GM12892 (cell line): ENCODE data around the gene ANO2.

ENCODE experiments used
- DNase-seq: peaks from one replicate; pipeline ENCODE4 v3.0.0; 2011; ENCODE audit not compliant: insufficient read length
- FAIRE-seq: peaks from 2 replicates; lab custom pipeline; 2011; peaks lifted over from hg19 to GRCh38; lab: Jason Lieb, UNC
- POLR2A ChIP-seq: IDR thresholded peaks from 2 replicates; pipeline ENCODE4 v1.6.1; 2011; ENCODE audit warnings: low read depth, low read length, control low read depth
- POLR2AphosphoS5 ChIP-seq: IDR thresholded peaks from 2 replicates; pipeline ENCODE4 v1.6.1; 2011; ENCODE audit warnings: low read depth, low read length, control low read depth
- TAF1 ChIP-seq: IDR thresholded peaks from 2 replicates; pipeline ENCODE4 v1.6.1; 2011; ENCODE audit warnings: low read depth, mild to moderate bottlenecking, control low read depth, low read length, borderline replicate concordance

ANO2 gene

DNA sequence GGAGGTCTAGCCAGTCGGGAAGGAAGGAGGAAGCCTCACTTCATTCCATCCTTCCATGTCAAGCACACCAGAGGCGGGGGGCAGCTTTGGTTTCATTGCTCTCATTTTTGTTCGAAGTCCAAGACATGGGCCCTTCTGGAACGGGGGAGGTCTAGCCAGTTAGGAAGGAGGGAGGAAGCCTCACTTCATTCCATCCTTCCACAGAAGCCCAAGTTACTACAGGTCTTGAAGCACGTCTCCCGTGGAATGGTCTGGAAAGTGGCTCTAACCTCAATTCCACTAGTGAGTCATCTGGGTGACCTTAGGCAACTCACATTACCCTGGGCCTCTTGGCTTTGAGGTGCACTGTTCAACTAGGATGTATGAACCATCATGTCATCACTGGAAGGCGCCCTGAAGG lies 356.9 kb downstream of the ANO2 start:
- TF ChIP-seq POLR2A (no peak), TAF1 (no peak), POLR2AphosphoS5 (no peak)
- FAIRE-seq (no peak), DNase-seq (no peak)

DNA sequence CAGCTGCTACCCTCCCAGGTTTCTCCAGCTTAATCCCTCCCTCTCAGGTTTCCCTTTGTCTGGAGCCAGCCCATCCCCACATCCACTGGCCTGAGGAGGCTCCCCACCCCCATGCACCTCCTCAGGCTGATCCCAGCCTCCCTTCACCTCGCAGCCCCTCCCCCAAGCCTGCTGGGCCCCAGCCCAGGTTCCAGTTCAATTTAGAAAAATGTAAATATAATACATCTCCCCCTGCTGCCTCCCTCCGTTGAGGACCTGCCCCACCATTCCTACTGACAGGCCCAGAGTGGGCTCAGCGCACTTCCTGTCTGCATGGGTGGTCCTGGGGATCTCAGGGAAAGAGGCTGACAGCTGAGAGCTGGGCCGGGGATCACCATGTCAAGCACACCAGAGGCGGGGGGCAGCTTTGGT lies 357.3 kb downstream of the ANO2 start:
- TF ChIP-seq POLR2AphosphoS5 (no peak), TAF1 (no peak), POLR2A (no peak)
- DNase-seq: no peak
- FAIRE-seq: no peak

DNA sequence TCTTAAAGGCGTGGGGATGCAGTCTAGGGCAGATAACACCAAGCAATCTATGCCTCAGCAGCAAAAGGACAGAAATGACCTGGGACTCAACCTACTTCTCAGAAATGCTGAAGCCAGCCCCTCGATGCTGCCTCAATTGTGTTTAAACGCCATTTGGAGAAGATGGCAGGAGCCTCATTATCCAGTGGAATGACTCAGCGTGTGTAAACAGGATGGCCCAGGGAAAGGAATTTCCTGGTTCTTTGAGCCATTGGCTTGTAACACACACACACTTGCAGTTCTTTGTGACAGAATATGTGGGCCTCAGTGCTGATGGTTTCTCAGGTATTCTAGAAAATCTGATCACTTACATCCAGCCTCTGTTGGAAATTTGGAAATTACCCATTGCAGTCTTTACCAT lies 358.9 kb downstream of the ANO2 start:
- DNase-seq (no peak), FAIRE-seq (no peak)
- no peak for TF ChIP-seq POLR2AphosphoS5
- TF ChIP-seq POLR2A: no peak
- no peak for TF ChIP-seq TAF1

DNA sequence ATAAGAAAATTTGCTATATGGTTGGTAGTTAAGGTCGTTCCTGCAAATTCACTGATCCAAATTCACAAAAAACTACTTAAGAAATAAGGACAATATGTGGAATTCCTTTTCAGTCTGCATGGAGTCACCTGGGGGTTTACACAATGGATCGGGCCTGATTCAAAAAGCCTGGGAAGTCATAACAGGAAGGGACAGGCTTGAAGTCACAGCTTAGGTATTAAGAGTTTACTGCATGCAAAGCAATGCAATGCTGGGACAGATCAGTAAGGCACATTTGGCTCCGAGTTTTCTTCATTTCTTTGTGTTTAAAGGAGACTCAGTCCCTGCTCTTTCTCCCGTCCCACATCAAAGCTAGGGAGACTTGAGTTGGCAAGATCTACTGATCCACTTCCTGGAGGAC lies 359.9 kb downstream of the ANO2 start:
- FAIRE-seq (no peak), DNase-seq (no peak)
- TF ChIP-seq TAF1 (no peak), POLR2AphosphoS5 (no peak), POLR2A (no peak)

DNA sequence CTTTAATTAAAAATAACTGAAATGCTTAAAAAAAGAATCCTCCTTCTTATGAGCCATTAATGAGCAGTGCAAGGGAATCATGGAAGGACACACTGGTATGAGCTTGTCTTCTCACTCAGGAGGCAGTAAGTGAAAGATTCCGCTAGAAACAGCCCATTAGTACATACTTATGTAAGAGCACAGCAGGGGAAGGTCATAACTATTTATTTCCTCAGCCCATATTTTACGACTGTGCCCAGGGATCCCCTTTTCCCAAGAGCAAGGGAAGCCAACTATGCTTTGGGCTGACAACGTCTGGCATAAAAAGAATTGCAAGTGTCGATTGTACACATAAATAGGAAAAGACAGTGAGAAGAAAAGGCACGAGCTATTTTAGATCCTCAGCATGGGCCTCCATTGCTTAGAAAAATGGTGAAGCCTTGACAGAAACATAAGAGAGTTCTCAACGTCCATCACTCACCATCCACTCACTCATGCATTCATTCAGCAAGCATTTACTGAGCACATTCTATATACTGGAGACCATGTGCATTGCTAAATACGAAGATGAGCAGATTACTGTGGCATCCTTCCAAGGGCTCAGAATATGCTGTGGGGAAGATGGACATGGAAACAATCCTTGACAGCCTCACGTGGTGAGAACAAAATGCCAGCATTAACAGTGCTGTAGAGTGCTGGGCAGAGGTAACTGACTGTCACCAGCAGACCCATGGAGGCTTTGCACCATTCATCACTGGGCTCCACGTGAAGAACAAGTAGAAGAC lies 360.5 kb downstream of the ANO2 start:
- FAIRE-seq: no peak

DNA sequence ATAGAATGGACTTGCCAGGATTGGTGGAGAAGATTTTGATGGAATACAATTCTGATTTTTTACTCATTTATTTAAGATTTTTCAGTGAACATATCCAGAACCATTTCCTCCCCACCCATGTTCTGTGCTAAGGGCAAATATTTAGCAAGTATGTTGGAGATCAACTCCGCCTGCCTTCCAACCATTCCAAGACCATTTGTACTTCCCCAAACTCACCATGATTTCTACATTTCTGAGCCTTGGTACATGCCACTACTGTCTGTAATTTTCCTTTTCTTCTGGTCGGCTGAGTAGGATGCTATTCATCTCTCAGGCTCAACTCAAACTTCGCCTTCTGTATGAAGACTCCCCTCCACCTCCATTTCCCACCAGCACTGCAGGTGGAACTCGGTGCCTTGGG lies 362.5 kb downstream of the ANO2 start:
- TF ChIP-seq POLR2AphosphoS5 (no peak), TAF1 (no peak), POLR2A (no peak)
- DNase-seq (no peak), FAIRE-seq (no peak)

More for the DNA sequence above, 360.5 kb downstream of the ANO2 start:
- TF ChIP-seq POLR2AphosphoS5: no peak
- TF ChIP-seq TAF1: no peak
- TF ChIP-seq POLR2A: no peak
- DNase-seq: no peak

DNA sequence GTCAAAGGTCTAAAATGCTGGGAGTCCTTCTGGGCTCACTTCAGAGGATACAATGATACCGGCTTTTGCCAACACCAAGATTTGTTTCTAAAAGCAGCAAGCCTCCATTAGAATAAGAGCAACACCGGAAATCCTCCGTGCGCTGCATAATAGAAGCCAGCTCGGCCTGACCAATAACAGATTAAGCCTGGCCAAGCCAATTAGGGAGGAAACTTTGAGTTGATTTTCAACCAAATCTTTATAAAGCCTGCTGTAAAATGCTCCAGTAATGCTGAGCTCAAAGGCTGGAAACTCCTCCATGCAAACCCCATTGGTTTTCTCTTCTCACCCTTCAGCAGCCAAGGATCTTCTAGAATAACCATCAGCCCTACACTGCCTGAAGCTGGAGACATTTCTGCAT lies 363.0 kb downstream of the ANO2 start:
- FAIRE-seq (no peak), DNase-seq (no peak)
- TF ChIP-seq POLR2A (no peak), POLR2AphosphoS5 (no peak), TAF1 (no peak)

DNA sequence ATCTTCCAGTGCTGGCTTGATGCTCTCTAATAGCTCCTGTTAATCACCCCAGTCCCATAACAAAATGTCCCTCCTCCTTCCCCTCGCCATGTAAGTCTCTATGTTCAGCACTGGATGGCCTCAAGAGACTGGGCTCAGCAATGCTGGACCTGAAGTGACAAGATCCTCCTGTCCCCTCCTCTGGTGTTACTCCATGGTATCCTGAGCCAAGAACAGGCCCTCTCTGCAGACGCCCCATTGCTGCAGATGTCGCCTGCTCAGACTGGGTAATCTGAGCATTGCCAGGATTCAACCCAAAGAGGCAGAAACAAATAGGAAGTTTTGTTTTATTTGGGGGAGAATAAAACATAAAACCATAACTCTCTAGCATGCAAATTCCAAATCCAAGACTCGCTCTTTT lies 363.4 kb downstream of the ANO2 start:
- DNase-seq (no peak), FAIRE-seq (no peak)
- TF ChIP-seq POLR2A: no peak
- no peak for TF ChIP-seq POLR2AphosphoS5
- no peak for TF ChIP-seq TAF1

DNA sequence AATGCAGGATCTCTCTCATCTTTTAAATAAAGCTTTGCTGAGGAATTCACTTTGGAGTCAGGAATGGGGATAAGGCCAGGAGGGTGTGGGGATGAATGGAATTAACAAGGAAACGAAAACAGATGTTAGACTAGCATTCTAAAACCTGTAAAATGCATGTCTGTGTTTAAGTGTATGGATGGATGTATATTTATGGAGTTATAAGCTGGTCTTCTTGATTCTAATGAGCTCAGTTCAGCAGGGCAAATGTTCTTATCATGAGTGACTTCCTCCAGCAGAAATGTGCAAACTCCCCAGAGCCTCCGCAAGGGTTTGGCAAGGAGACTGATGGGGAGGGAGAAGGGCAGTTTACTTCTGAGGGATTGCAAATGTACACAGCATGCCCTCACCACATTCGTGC lies 364.0 kb downstream of the ANO2 start:
- TF ChIP-seq POLR2AphosphoS5: no peak
- no peak for TF ChIP-seq POLR2A
- no peak for TF ChIP-seq TAF1
- DNase-seq: no peak
- no peak for FAIRE-seq

DNA sequence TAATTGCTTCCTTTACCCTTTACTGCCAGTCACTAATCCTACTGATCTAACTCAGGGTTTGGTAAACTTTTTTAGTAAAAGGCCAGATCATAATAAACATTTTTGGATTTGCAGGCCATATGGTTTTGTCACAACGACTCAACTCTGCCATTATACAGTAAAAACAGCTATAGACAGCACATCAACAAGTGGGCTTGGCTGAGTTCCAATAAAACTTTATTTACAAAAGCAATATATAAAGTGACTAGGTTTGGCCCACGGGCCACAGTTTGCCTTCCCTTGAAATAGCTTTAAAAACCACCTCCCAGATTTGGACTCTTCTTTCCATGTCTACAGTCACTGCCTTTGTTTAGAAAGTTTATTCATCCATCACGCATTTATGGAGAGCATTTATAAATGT lies 366.3 kb downstream of the ANO2 start:
- DNase-seq (no peak), FAIRE-seq (no peak)
- no peak for TF ChIP-seq POLR2AphosphoS5
- TF ChIP-seq TAF1: no peak
- no peak for TF ChIP-seq POLR2A

DNA sequence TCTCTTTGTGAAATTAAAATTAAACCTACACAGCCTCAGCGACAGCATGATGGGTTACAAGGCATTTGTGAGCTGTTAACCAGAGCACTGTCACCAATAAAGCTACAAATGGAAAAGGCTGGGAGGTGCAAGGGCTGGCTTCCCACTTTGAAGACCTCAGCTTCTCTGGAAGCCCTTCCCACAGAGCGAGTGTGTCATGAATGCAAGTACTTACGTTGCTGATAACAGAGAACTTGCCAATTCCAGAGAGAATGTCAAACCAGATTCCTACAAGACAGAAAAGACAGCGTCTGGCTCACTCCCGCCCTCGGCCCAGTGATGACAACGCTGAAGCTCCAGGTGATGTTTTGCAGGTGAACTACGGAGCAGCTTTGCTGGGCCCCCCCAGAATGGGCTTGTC lies 367.3 kb downstream of the ANO2 start:
- DNase-seq (no peak), FAIRE-seq (no peak)
- TF ChIP-seq POLR2AphosphoS5: no peak
- no peak for TF ChIP-seq POLR2A
- no peak for TF ChIP-seq TAF1

DNA sequence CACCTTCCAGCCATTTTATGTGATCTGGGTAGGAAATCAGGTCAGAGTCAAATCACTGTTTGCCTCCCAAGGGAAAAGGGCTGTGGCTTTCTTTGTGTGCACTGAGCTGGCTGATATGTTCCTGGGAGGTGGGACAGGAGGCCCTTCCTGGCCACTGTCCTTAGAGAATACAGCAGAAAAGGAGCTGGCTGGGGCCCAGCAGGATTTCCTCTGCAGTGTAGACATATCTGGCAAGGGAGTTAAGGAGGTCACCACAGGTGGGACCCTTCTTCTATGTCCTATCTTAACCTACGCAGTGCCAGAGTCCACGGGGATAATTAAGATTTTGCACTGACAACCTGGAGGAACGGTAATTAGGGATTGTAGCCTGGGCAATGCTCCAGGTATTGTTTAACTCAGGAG lies 367.8 kb downstream of the ANO2 start:
- TF ChIP-seq TAF1 (no peak), POLR2AphosphoS5 (no peak), POLR2A (no peak)
- DNase-seq: no peak
- no peak for FAIRE-seq
